HEK293T (cell line): ENCODE results near the gene CES2.

Experiments
- ELF4 ChIP-seq: fragments of 450-650 bp; IDR thresholded peaks from 2 replicates; pipeline ENCODE4 v1.6.1; 2017; ENCODE audit warnings: antibody characterized with exemption
- FOXK2 ChIP-seq: fragments of 450-650 bp; IDR thresholded peaks from 2 replicates; pipeline ENCODE4 v1.6.1; 2016; ENCODE audit warnings: mild to moderate bottlenecking
- PKNOX1 ChIP-seq: fragments of 450-650 bp; IDR thresholded peaks from 2 replicates; pipeline ENCODE4 v1.6.1; 2016
- SP1 ChIP-seq: fragments of 450-650 bp; IDR thresholded peaks from 2 replicates; pipeline ENCODE4 v1.6.1; 2017
- TARDBP ChIP-seq: fragments of 450-650 bp; IDR thresholded peaks from 2 replicates; pipeline ENCODE4 v1.6.1; 2016
- ZNF384 ChIP-seq: fragments of 450-650 bp; IDR thresholded peaks from 2 replicates; pipeline ENCODE4 v1.6.1; 2016

DNA sequence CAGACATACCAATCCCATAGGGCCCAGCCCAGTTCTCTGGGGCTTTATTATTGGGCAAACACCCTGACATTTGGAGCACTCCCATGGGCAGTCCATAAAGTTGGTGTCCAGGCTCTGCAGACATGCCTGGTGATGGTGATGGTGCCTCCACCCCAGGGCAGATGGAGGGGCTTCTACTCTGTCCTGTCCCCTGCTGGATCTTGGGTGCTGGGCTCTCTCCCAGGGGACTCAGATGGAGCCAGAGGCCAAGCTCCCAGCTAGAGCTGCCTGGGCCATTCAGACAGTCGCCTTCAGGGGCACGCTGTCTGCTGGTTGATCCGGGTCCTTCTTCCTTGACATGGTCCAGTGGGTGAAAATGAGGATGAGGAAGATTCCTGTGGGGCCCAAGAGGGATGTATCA, 27.2 kb upstream of the CES2 start:
- TF ChIP-seq FOXK2 = no peak
- TF ChIP-seq TARDBP = no peak
- no peak for TF ChIP-seq PKNOX1
- no peak for TF ChIP-seq SP1
- no peak for TF ChIP-seq ELF4
- TF ChIP-seq ZNF384 = no peak
